HepG2 (cell line): ENCODE measurements around the gene NDFIP2. TPM values are rescaled to one million over a fixed set of nuclear protein-coding genes. Genes with fewer than 3 reads are reported as not detected.

Source experiments
- DR1 ChIP-seq: sonication (generic); formaldehyde crosslinking; IDR thresholded peaks from 2 replicates; pipeline ENCODE4 v1.8.0; 2021; ENCODE audit warnings: mild to moderate bottlenecking, missing genetic modification reagents, inconsistent platforms
- FOXO1 ChIP-seq: sonication (generic); formaldehyde crosslinking; IDR thresholded peaks from 2 replicates; pipeline ENCODE4 v1.4.0; 2020; ENCODE audit warnings: missing genetic modification reagents
- JDP2 ChIP-seq: sonication (generic); formaldehyde crosslinking; IDR thresholded peaks from 2 replicates; pipeline ENCODE4 v1.8.1; 2022; ENCODE audit warnings: missing genetic modification reagents, borderline replicate concordance
- MIXL1 ChIP-seq: IDR thresholded peaks from 2 replicates; pipeline ENCODE4 v1.6.1; 2016
- SATB2 ChIP-seq: sonication (generic); formaldehyde crosslinking; IDR thresholded peaks from 2 replicates; pipeline ENCODE4 v1.5.0; 2020; ENCODE audit warnings: missing genetic modification reagents
- ZNF782 ChIP-seq: sonication (generic); formaldehyde crosslinking; IDR thresholded peaks from 2 replicates; pipeline ENCODE4 v1.4.0; 2020; ENCODE audit warnings: missing genetic modification reagents, mild to moderate bottlenecking, borderline replicate concordance
- polyA plus RNA-seq, 8 experiments: library from polyadenylated mRNA; depleted of rRNA in 3 of 8; stranded (reverse) in 7 of 8; unstranded in 1 of 8; fragments of >200 nt; fragmentation: Illumina TruSeq in 4 of 8; extraction: Trizol in 4 of 8; gene quantifications; 2 replicates each; pipeline versions ENCODE4 v1.2.1 to v1.2.3, GENCODE V29; 2011 to 2016; ENCODE audit warnings: low read depth in 4 of 8, missing spikeins in 1 of 8, mixed read lengths in 1 of 8; ENCODE audit not compliant: insufficient read depth in 1 of 8
- total RNA-seq, 5 experiments: library from RNA; depleted of rRNA; stranded (reverse); fragments of >200 nt; fragmentation: Illumina TruSeq; extraction: Trizol; gene quantifications; 2 replicates each; pipeline ENCODE4 v1.2.3, GENCODE V29; 2016; ENCODE audit warnings: low read depth in 1 of 5
- TF ChIP-seq, protein P1 (sequence below), 2 experiments: fragments of 450-650 bp in 1 of 2; sonication (generic) in 1 of 2; formaldehyde crosslinking in 1 of 2; IDR thresholded peaks; 2 replicates each; pipeline versions ENCODE4 v1.6.1 to v1.8.0; 2016 to 2022; ENCODE audit warnings: antibody characterized with exemption in 1 of 2, mild to moderate bottlenecking in 1 of 2, missing genetic modification reagents in 1 of 2
- TF ChIP-seq, protein P2 (sequence below): sonication (generic); formaldehyde crosslinking; IDR thresholded peaks from 2 replicates; pipeline ENCODE4 v1.4.0; 2020; ENCODE audit warnings: mild to moderate bottlenecking, missing genetic modification reagents
- TF ChIP-seq, protein P3 (sequence below): sonication (generic); formaldehyde crosslinking; IDR thresholded peaks from 2 replicates; pipeline ENCODE4 v1.4.0; 2020; ENCODE audit warnings: missing genetic modification reagents, mild to moderate bottlenecking, borderline replicate concordance
- TF ChIP-seq, protein P4 (sequence below): sonication (generic); formaldehyde crosslinking; IDR thresholded peaks from 2 replicates; pipeline ENCODE4 v1.4.0; 2020; ENCODE audit warnings: mild to moderate bottlenecking, missing genetic modification reagents

The NDFIP2 gene
- total and polyA plus RNA-seq, 2 of the 13 experiments (the other 11 are each of a cell fraction or from before 2014, with no cell fraction given): 23.2 to 32.0 TPM

DNA sequence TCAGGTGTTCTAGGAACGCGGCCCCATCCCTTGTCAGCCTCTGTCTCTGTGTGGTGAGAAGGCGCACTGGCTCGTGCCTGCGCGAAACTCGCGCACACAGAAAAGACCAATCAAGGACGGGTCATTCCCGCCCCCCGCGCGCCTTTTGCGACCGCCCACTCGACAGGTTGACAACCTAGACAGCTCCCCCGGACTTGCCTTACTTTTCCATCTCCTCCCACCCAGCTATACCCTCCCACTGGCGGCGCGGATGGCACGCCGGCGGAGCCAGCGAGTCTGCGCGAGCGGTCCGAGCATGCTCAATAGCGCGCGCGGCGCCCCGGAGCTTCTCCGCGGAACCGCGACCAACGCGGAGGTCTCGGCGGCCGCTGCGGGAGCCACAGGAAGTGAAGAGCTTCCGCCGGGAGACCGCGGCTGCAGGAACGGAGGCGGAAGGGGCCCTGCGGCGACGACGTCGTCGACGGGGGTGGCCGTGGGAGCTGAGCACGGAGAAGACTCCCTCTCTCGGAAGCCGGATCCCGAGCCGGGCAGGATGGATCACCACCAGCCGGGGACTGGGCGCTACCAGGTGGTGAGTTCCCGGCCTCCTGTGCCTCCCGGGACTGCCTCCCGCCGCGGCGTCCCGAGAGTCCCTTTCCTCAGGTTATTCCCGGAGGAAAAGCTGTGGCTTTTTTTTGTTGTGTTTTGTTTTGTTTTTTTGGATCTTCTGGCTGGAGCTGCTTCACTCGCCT lies at the start of gene NDFIP2 (continued):
- TF ChIP-seq, protein P1, sequence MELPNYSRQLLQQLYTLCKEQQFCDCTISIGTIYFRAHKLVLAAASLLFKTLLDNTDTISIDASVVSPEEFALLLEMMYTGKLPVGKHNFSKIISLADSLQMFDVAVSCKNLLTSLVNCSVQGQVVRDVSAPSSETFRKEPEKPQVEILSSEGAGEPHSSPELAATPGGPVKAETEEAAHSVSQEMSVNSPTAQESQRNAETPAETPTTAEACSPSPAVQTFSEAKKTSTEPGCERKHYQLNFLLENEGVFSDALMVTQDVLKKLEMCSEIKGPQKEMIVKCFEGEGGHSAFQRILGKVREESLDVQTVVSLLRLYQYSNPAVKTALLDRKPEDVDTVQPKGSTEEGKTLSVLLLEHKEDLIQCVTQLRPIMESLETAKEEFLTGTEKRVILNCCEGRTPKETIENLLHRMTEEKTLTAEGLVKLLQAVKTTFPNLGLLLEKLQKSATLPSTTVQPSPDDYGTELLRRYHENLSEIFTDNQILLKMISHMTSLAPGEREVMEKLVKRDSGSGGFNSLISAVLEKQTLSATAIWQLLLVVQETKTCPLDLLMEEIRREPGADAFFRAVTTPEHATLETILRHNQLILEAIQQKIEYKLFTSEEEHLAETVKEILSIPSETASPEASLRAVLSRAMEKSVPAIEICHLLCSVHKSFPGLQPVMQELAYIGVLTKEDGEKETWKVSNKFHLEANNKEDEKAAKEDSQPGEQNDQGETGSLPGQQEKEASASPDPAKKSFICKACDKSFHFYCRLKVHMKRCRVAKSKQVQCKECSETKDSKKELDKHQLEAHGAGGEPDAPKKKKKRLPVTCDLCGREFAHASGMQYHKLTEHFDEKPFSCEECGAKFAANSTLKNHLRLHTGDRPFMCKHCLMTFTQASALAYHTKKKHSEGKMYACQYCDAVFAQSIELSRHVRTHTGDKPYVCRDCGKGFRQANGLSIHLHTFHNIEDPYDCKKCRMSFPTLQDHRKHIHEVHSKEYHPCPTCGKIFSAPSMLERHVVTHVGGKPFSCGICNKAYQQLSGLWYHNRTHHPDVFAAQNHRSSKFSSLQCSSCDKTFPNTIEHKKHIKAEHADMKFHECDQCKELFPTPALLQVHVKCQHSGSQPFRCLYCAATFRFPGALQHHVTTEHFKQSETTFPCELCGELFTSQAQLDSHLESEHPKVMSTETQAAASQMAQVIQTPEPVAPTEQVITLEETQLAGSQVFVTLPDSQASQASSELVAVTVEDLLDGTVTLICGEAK (IDR thresholded peaks at IDR 0.05): no peak
- TF ChIP-seq, protein P1 (CRISPR knock-in tag; IDR thresholded peaks at IDR 0.05): peak; percentile 47
- TF ChIP-seq, protein P2, sequence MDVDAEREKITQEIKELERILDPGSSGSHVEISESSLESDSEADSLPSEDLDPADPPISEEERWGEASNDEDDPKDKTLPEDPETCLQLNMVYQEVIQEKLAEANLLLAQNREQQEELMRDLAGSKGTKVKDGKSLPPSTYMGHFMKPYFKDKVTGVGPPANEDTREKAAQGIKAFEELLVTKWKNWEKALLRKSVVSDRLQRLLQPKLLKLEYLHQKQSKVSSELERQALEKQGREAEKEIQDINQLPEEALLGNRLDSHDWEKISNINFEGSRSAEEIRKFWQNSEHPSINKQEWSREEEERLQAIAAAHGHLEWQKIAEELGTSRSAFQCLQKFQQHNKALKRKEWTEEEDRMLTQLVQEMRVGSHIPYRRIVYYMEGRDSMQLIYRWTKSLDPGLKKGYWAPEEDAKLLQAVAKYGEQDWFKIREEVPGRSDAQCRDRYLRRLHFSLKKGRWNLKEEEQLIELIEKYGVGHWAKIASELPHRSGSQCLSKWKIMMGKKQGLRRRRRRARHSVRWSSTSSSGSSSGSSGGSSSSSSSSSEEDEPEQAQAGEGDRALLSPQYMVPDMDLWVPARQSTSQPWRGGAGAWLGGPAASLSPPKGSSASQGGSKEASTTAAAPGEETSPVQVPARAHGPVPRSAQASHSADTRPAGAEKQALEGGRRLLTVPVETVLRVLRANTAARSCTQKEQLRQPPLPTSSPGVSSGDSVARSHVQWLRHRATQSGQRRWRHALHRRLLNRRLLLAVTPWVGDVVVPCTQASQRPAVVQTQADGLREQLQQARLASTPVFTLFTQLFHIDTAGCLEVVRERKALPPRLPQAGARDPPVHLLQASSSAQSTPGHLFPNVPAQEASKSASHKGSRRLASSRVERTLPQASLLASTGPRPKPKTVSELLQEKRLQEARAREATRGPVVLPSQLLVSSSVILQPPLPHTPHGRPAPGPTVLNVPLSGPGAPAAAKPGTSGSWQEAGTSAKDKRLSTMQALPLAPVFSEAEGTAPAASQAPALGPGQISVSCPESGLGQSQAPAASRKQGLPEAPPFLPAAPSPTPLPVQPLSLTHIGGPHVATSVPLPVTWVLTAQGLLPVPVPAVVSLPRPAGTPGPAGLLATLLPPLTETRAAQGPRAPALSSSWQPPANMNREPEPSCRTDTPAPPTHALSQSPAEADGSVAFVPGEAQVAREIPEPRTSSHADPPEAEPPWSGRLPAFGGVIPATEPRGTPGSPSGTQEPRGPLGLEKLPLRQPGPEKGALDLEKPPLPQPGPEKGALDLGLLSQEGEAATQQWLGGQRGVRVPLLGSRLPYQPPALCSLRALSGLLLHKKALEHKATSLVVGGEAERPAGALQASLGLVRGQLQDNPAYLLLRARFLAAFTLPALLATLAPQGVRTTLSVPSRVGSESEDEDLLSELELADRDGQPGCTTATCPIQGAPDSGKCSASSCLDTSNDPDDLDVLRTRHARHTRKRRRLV (CRISPR knock-in tag): peak; percentile 58; the same call in 1 of the 2 replicates
- TF ChIP-seq JDP2 (CRISPR knock-in tag): no peak
- no peak for TF ChIP-seq SATB2 (CRISPR knock-in tag)
- TF ChIP-seq, protein P3, sequence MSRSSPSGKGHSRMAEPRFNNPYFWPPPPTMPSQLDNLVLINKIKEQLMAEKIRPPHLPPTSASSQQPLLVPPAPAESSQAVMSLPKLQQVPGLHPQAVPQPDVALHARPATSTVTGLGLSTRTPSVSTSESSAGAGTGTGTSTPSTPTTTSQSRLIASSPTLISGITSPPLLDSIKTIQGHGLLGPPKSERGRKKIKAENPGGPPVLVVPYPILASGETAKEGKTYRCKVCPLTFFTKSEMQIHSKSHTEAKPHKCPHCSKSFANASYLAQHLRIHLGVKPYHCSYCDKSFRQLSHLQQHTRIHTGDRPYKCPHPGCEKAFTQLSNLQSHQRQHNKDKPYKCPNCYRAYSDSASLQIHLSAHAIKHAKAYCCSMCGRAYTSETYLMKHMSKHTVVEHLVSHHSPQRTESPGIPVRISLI (CRISPR knock-in tag): no peak
- TF ChIP-seq ZNF782: peak; percentile 83; the same call in 1 of the 2 replicates
- TF ChIP-seq, protein P4, sequence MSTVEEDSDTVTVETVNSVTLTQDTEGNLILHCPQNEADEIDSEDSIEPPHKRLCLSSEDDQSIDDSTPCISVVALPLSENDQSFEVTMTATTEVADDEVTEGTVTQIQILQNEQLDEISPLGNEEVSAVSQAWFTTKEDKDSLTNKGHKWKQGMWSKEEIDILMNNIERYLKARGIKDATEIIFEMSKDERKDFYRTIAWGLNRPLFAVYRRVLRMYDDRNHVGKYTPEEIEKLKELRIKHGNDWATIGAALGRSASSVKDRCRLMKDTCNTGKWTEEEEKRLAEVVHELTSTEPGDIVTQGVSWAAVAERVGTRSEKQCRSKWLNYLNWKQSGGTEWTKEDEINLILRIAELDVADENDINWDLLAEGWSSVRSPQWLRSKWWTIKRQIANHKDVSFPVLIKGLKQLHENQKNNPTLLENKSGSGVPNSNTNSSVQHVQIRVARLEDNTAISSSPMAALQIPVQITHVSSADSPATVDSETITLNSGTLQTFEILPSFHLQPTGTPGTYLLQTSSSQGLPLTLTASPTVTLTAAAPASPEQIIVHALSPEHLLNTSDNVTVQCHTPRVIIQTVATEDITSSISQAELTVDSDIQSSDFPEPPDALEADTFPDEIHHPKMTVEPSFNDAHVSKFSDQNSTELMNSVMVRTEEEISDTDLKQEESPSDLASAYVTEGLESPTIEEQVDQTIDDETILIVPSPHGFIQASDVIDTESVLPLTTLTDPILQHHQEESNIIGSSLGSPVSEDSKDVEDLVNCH: no peak
- TF ChIP-seq DR1 (CRISPR knock-in tag): 0 out of 2 replicates have a peak, but pooled peaks have one; percentile 59
- peak; percentile 50 for TF ChIP-seq FOXO1 (CRISPR knock-in tag)
- TF ChIP-seq MIXL1 (CRISPR knock-in tag): peak; percentile 51; the same call in 1 of the 2 replicates
